Gastrocnemius medialis (tissue), 4 donors: ENCODE results near the gene TMEM214.

Experiments used
- POLR2A ChIP-seq, 2 donors: fragments of 450-650 bp; IDR thresholded peaks; one replicate each; pipeline ENCODE4 v1.6.1; 2017; ENCODE audit warnings: antibody characterized with exemption in 2 of 2, mild to moderate bottlenecking in 2 of 2, moderate library complexity in 2 of 2
- TF ChIP-seq, protein P1 (sequence below), 5 experiments: fragments of 450-650 bp in 3 of 5; fragments of 200-600 bp in 2 of 5; sonication (generic) in 2 of 5; IDR thresholded peaks in 4 of 5; conservative IDR thresholded peaks in 1 of 5; 1 replicate in 4 of 5; 2 replicates in 1 of 5; pipeline ENCODE4 v1.5.1; 2016 to 2019; ENCODE audit warnings: antibody characterized with exemption in 5 of 5, mild to moderate bottlenecking in 3 of 5, moderate library complexity in 3 of 5

DNA sequence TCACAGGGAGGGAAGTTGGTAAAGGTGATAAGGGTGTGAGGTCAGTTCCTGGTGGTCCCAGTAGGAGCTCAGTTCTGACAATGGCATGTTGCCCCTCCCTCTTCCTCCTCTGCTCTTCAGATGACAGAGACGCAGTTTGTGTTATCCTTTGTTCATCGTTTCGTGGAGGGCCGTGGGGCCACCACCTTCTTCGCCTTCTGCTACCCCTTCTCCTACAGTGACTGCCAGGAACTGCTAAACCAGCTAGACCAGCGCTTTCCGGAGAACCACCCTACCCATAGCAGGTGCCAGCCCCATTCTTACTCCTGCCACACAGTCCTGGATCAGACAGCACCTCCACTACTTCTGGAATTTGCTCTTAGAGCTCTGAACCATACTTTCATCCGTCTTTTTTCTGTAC, 21.0 kb downstream of the TMEM214 start:
- TF ChIP-seq POLR2A (IDR thresholded peaks at IDR 0.05), result no peak
- TF ChIP-seq, protein P1, sequence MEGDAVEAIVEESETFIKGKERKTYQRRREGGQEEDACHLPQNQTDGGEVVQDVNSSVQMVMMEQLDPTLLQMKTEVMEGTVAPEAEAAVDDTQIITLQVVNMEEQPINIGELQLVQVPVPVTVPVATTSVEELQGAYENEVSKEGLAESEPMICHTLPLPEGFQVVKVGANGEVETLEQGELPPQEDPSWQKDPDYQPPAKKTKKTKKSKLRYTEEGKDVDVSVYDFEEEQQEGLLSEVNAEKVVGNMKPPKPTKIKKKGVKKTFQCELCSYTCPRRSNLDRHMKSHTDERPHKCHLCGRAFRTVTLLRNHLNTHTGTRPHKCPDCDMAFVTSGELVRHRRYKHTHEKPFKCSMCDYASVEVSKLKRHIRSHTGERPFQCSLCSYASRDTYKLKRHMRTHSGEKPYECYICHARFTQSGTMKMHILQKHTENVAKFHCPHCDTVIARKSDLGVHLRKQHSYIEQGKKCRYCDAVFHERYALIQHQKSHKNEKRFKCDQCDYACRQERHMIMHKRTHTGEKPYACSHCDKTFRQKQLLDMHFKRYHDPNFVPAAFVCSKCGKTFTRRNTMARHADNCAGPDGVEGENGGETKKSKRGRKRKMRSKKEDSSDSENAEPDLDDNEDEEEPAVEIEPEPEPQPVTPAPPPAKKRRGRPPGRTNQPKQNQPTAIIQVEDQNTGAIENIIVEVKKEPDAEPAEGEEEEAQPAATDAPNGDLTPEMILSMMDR (IDR thresholded peaks at IDR 0.05 in 4 of 5, conservative IDR thresholded peaks at IDR 0.05 in 1 of 5), result no peak
